Activated T-cell treated with anti-CD3 and anti-CD28 coated beads for 24 hours (primary cell): Measurements from ENCODE around the gene RTN1.
"Not testable (repeated sequence)": the region's sequence is repeated elsewhere in the genome, so short reads cannot be mapped to it uniquely, and the experiment has no call there.

Source experiments
- DNase-seq: peaks from one replicate; pipeline ENCODE4 v3.0.0-alpha.2; 2020; ENCODE audit warnings: low read depth

Gene RTN1

GRCh38 chr14:59699442-59699841, 171.1 kb downstream of the RTN1 start:
- no peak for DNase-seq

DNA sequence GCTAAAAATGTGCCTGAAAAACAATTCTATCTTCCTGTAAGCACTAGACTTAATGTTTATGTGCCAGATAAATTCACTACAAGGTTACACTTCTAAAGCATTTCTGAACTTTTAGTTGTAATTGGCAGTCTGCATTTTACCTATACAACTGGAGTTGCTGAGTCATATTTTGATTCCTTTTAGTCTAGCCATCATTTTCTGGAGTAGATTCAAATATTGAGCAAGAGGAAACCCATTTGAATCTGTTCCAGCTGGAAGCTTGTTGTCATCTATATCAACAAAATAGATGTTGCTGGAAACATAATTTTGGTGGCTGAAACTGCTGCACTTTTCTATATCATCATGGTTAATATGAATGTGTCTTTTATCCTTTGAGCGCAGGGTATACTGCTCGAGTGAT, 171.8 kb downstream of the RTN1 start:
- DNase-seq: no peak

DNA sequence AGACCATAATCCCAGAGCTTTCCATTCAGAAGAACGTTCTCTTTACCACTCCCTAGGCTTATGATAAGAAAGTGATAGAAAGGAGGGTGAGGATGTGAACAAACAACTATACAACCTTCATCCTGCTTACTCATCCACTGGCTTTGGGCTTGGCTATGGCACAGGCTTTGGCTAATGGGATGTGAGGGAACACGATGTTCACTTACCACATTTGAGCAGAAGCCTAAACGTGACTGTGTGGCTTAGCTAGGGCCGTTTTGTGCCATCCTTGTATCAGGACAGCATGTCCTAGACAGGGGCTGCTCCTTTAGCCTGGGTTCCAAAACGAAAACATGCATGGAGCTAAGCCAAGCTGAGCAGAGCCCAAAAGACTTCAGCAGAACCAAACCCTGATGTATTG, 175.4 kb downstream of the RTN1 start:
- DNase-seq: no peak

- no peak for DNase-seq
Observed at GRCh38 chr14:59691266-59691665, 179.3 kb downstream of the RTN1 start.

- no peak for DNase-seq
Observed at GRCh38 chr14:59690426-59690825, 180.2 kb downstream of the RTN1 start.

DNA sequence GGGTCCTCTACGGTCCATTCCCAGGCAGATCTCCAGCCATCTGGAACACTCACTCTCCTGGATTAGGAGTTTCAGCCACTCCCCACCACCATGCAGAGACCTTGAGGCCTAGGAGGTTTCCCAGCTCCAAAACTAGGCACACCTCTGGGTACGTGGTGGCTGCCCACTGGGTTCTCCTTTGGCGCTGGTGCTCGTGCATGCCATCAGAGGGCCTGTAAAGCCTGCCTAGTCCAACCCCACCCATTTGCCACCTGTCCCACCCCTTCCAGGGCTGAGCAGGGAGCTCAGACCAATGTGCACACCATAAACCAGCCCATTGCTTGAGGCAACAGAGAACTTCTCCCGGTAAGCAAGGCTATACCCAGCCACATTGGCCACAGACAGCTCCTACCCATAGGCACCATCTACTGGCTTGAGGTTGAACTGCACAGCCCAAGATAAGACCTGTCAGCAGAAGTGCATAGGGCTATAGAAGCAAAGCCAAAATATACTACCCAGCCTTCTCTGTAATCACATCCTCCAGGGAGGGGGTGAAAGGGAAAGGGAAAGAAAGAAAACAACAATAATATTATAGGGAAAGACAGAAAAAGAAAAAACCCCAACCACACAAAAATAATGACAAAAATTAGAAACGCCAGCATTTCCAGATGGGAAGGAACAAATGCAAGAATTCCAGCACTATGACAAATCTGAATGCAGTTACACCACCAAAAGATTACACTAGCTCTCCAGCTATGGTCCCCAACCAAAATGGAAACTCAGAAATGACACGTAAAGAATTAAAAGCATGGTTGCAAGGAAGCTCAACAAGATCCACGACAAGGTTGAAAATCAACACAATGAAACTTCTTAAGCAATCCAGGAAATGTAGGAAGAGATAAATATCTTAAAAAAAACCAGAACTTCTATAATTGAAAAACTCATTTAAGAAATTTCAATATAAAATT, 182.1 kb downstream of the RTN1 start:
- DNase-seq: peak; percentile 1

- DNase-seq: no peak
Observed at GRCh38 chr14:59687663-59688062, 182.9 kb downstream of the RTN1 start.

DNA sequence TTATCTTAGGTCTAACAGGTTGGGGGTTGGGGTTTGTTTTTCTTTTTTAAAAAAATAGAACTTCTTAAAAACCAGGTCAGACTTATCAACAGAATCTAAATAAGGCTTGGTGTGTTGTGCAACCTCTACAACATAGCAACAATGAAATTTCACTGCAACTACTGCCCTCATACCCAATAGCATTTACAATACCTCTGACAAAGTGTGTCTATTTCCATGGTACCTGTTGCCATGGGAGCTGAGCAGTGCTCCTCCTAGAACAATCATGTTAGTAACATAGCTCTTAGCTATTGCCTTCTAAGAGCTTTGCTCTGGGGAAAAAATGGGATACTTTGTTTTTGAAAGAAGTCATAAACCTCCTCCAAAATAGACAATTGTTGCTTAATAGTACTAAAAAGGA, 190.7 kb downstream of the RTN1 start:
- no peak for DNase-seq

- DNase-seq: no peak
Observed at GRCh38 chr14:59678352-59678751, 192.2 kb downstream of the RTN1 start.

DNA sequence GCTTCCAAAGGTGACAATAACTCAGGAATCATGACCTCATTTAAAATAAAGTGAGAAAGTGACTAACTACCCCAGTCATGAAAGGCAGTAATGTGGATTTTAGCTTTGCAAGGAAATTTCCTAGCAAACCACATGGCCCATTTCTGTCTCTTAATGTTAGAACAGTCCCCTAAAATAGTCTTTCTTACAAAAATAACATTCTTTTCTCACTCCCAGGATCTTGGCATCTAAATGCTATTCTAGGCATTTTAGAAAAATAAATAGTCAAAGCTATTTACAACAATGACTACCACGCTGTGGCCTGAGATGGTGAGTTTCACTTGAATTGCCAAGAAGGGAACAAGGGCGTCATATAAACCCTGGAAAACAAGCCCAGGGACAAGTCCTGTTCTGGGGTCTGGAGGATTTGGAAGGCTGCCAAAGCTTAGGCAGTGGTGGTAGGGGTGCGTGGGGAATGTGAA, 192.8 kb downstream of the RTN1 start:
- no peak for DNase-seq

- no peak for DNase-seq
Observed at GRCh38 chr14:59675394-59675793, 195.2 kb downstream of the RTN1 start.

- no peak for DNase-seq
Observed at GRCh38 chr14:59664741-59665140, 205.8 kb downstream of the RTN1 start.

GRCh38 chr14:59657769-59658168, 212.8 kb downstream of the RTN1 start:
- DNase-seq: no peak

DNA sequence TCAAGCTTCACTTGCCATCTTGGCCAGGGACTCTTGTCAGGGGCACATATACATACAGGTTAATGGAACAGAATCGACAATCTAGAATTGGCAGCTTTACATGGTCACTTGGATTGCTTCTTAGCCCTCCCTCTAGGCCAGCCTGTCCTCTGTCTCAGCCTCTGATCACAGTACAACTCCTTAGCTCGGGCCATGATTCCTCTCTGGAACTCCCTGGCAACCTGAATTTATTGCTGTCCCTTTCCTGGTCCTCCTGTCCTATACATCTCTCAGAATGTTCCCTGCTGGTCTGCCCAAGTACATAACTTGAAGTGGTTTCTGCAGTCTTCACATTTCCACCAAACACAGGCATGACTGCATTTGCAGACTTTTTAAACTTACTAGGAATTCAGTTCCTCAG, 214.1 kb downstream of the RTN1 start:
- DNase-seq: no peak

- not testable (repeated sequence) for DNase-seq
Observed at GRCh38 chr14:59654131-59654530, 216.4 kb downstream of the RTN1 start.

- DNase-seq: not testable (repeated sequence)
Observed at GRCh38 chr14:59646832-59647231, 223.7 kb downstream of the RTN1 start.

- DNase-seq: no peak
Observed at GRCh38 chr14:59638885-59639284, 231.7 kb downstream of the RTN1 start.

DNA sequence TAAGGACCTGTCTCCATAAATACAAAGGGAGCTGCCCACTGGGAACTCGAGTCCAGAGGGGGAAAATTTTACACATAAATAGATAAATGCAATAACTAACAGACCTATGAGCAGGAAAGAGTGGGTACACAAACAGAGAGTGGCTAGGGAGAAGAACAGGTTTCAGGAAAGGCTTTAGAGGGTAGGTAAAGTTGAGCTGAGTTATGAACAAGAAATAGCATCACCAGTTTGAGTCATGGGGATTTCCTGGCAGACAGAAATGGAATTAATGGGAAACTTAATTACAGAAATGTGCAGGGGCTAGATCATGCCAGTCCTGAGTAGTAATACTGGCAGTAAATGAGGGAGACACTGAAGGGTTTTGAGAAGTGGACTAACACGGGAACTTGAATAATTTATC, 236.0 kb downstream of the RTN1 start:
- DNase-seq: no peak

- no peak for DNase-seq
Observed at GRCh38 chr14:59633486-59633885, 237.1 kb downstream of the RTN1 start.

- DNase-seq: no peak
Observed at GRCh38 chr14:59632381-59632780, 238.2 kb downstream of the RTN1 start.

DNA sequence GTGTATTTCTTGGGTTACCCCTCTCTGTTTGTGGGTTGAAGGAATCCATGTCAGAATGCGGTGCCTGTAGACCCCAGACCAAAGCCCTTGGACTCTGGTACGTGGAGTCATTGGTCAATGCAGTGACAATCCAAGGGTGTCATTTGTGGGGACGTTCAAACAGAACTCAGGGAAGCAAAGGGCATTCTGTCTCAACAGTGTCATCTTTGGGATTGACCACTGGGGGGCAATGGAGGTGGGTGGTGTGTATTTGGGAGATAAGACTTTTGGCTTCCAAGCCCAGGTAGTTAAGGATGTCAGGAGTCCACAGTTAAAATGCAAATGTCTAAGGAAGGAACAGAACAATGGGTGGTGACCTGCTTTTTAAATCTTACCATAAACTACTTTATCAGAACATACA, 239.3 kb downstream of the RTN1 start:
- DNase-seq: no peak

- DNase-seq: no peak
Observed at GRCh38 chr14:59630288-59630963, 240.2 kb downstream of the RTN1 start.
